T-helper 9 cell (primary cell): ENCODE measurements around the gene UBE4B.

Experiments used
- DNase-seq: peaks from one replicate; pipeline ENCODE4 v3.0.0-alpha.2; 2020

UBE4B gene

DNA sequence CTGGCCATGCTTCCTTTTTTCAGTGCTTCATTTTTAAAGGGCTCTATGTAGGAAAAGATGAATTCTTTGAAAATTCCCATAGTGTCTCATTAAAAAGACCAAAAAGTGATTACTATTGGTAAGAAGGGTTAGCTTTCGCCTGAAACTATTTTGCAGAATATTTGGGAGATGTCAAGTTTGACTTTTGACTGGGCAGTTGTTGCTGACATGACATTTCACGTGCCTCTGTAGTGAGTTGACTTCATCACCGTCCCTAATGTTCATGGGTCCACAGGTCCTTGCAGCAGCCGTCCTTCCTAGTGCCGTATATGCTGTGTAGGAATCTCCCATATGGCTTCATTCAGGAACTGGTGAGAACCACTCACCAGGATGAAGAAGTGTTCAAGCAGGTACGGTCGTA, 88.9 kb downstream of the UBE4B start:
- no peak for DNase-seq

DNA sequence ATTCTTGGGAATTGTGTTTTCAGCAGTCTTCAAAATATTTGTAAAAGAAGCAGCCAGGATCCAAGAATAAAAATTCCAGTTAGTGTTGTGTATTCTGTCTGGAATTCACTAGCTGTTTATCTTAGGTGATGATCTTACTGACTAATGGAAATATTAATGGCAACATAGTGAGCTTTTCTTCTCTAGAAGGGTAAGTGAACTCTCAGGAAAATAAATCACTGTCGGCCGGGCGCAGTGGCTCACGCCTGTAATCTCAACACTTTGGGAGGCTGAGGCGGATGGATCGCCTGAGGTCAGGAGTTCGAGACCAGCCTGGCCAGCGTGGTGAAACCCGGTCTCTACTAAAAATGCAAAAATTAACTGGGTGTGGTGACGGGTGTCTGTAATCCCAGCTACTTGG, 90.2 kb downstream of the UBE4B start:
- DNase-seq: no peak

DNA sequence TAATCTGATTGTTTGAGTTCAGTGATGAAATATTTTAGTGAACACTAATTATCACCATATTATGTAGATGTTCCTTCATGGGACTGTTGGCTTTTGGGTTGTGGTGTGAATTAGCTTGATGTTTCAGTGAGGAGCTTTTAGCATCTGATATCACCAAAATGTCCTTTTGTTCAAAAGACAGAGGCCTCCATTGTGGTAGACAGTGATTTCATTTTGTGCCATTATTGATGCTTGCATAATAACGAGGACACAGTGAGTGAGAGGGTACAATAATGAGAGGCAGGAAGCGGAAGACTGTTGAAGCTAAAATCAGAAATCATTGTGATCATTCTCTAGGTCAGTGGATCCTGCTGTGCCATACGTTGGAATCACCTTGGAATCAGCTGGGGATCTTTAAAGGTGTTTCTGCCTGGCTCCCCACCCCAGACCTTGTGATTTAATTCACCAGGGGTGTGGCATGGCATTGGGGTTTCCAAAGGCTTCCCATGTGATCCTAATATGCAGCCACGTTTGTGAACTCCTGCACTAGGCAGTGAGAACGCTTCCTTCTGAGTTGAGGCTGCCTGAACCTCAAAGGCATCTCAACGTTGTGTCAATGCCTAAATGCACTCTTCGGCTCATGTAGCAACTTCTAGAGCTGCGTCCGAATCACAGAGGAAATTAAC, 95.5 kb downstream of the UBE4B start:
- no peak for DNase-seq

DNA sequence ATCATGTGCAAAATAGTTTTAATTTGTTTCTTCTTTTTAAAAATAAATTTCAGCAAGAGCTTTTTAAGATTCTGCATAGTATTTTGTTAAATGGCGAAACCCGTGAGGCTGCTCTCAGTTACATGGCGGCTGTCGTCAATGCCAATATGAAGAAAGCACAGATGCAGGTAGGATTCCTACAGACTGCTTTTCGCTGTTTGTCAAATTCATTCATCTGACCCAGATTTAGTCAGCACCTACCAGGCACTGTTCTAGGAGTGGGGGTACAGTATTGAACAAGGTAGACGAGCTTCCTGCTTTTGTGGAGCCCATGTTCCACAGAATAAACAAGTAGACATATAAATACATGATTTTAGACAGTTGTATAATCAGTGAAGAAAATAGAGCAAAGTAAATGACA, 99.6 kb downstream of the UBE4B start:
- DNase-seq: no peak

DNA sequence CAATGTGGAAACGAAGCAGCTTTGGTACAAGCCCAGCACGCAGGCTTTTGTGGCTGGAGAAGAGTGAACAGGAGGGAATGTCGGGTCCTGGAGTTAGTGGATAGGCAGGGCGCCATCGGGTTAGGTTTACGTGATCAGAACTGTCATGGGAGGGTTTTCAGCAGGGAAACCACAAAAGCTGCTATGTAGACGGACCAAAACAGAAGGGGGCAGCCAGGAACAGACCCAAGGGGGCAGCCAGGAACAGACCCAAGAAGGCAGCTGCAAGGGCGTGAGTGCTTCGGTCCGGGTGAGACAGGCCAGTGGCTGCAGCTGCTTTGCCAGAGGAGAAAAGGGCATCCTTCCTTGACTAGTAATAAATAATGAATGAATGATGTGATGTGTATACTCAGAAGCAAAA, 100.1 kb downstream of the UBE4B start:
- no peak for DNase-seq

DNA sequence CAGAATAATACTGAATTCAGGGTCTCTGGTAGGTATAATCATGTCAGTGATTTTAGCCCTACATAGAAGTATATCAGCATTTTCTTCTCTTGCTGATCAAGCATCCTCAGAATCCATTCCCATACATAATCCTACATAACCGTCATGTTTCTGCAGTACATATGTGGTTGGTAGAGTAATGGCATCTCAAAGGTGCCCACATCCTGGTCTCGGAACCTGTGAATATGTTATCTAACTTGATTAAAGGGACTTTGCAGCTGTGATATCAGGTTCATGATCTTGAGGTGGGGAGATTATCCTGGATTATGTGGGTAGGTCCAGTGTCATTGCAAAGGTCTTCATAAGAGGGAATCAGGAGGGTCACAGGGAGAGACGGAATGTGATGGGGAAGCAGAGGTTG, 108.2 kb downstream of the UBE4B start:
- no peak for DNase-seq

DNA sequence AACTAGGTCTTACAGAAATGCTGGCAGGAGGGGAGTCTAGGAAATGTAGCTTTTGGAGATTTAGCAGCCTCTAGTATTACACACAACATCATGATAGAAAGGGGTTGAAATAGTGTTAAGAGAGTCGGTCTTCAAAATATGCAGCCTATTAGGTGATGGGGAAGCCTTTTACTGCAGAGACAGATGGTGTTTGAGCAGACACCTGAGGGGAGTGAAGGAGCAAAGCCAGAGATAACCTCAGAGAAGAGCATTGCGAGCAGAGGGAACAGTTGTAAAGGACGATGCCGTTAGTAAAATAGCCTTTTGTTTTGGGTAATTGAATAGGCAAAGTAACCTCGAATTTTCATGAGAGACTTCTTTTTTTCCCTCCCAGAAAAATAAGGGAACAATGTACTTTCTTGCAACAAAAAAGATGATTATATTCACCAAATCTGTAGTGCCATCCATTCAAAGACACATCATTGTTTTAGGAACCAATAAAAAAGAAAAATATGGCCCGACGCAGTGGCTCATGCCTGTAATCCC, 111.3 kb downstream of the UBE4B start:
- no peak for DNase-seq

DNA sequence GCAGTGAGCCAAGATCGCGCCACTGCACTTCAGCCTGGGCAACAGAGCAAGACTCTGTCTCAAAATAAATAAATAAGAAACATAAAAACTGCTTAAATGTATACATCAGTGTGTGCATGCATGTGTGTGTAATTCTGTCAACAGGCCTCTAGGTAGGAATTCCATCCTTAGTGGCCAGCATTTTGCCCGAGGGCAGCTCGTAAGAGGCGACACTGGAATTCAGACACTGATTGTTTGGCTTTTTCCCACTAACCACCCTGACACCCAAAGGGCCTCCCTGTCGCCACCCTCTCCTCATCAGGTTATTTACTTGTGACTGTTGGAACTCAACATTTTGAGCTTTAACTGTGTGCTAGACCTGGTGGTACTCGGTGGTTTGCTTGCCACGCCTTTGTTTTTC, 113.6 kb downstream of the UBE4B start:
- no peak for DNase-seq

DNA sequence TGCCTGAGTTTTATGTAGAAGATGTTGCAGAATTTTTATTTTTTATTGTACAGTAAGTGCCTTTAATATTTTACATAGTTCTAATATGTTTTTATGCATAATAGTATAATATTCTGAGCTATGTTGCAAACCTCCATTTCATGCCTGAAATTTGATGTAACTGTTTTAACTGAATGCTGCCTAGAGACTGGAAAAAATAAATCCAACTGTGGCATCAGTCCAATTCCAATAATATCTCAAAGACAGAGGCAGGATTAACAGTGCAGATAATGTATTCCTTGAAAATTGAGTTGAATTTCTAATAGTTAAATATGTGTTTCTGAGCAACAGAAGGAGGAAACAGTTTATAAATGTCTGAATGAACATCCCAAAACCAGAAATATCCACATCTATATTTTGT, 116.5 kb downstream of the UBE4B start:
- no peak for DNase-seq

DNA sequence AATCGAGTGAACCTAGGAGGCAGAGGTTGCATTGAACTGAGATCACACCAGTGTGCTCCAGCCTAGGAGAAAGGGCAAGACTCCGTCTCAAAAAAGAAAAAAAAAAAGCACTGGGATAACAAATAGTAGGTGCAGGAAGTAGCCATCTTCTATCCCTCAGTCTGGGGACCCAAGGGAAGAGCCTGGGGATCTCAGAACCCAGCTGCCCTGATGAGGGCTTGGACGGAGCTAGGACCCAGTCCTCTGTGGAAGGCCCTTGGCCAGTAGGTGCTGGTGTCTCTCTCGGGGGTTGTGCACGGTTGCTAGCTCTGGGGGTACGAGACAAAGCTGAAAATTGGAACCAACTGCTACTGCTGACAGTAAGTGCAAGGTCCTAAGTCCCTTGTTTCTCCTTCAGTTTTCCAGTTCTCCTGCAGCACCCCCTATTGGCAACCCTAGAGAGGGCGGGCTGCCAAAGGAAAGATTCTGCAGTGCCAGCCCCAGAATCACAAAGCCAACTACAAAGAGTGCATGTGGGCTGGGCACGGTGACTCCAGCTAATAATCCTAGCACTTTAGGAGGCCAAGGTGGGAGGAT, 120.0 kb downstream of the UBE4B start:
- DNase-seq: no peak

DNA sequence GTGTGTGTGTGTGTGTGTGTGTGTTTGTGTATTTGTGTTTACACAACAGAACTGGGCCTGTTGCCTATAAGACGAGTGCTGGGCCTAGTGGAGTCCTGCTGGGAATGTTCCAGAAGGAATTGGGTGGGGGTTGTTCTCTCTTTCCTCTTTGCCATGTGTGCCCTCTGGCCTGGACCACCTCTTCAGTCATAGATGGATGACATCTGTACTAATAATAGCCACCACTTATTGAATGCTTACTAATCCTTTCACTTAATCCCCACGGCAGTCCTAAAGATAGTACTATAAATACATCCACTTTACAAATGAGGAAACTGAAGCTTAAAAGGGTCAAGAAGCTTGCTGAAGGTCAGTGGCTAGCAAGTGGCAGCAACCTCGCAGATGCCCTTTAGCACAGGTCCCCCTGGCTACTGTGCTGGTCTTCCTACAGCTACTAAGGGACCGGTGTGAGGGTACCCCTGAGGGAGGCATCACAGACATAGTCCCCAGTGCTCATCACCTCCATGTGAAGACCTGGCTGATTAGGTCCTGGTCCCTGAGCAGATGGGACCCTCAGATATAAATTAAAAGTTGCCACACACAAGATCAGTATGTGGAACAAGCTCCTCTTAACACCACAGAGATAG, 122.4 kb downstream of the UBE4B start:
- DNase-seq: no peak

DNA sequence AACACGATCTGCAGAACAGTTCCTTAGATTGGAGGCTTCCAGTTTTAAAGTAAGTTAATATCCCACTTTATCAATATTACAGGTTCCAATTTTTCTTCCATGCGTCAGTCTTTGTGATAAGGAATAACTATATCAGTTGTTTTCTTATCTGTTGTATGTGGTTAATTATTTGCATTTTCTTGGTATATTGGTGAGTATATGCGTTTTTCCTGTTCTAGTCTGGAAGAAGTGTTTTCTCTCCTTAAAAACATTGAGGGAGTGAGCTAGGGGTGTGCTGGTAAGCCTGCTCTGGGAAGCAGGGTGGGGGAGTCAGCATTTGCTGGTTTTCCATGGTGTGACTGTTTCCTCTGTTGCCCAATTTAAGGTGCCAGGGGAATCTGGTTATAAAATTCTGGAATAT, 127.4 kb downstream of the UBE4B start:
- no peak for DNase-seq

DNA sequence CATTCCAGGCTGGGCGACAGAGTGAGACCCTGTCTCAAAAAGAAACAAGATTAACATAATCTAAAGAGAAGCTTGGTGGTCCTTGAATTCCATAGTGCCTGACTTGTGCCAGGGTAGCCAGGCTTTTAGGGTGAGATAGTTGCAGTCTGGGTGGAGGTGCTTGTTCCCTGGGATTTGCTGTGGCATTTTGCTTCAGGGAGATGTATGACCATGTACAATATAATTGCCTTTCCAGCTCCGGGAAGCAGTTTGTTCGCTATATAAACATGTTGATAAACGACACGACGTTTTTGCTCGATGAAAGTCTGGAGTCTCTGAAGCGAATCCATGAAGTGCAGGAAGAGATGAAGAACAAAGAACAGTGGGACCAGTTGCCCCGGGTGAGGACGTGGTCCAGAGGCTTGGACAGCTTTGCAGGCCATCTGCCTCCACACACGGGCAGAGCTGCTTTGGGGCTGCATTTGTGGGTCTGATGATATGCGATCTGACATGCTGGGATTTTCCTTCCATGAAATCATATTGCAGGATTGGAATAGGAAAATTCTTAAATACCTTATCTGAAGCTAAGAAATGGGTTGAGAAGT, 128.2 kb downstream of the UBE4B start:
- DNase-seq: no peak

DNA sequence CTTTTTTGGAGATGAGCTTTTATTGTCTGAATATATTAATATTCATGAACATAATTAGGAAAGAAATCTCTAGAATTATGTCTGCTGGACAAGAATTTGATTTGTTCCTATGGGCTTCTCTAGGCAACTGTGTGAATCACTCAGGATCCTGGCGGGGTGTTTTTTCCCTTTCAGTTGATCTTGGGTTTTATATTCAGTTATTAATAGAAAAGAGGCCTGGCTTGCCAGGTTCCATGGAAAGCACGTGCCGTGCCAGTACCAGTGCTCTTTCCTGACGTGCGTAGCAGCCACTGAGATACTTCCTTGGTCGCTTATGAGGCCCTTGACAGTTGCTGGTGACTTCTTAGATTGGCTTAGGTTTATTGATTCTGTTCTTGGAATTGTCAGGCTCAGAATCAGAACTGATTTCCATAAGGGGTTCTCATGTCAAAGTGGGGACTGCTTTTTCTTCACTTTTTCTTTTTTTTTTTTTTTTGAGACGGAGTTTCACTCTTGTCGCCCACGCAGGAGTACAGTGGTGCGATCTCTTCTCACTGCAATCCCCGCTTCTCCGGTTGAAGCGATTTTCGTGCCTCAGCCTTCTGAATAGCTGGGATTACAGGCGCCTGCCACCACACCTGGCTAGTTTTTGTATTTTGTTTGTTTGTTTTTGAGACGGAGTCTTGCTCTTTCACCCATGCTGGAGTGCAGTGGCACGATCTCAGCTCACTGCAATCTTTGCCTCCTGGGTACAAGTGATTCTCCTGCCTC, 129.0 kb downstream of the UBE4B start:
- no peak for DNase-seq

DNA sequence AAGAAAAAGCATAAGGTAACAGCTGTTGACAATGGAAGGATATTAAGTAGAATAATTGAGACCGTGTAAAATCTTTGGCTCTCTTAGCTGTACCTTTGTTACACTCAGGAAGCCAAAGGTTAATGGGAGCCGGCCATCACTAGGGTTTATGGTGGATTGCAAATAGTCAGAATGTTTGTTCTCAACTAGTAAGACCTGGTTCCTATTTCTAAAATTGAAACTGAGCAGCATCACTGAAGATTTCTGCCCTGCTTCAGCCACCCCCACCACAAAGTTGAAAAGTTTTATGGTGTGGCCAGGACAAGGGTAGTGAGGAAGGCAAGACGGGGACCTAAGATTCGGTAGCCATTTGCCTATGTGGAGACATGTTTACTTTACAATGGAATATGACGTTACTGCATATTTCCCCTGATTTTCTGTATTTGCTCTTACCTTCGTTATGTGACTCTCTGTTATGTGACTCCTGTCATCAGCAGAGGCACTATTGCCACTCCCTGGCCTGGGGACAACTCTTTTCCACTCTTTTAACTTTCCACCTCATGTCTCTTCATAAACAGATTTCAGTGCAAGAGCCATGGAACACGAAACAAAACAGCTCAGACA, 136.3 kb downstream of the UBE4B start:
- no peak for DNase-seq

DNA sequence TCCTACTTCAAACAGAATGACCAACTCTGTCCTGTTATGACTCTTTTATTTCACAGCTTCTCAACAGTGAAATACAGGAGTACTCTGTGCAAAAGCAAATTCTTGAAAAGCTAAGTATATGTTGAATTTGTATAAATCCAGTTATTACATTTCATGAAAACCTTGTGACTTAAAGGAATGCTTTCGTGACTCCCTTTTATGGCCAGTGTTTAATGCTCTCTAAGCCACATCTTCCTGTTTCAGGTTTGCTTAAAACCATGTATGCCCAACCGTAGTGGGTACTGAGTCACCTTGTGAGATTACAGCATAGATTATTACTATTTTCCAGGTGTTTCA, 137.4 kb downstream of the UBE4B start:
- no peak for DNase-seq

DNA sequence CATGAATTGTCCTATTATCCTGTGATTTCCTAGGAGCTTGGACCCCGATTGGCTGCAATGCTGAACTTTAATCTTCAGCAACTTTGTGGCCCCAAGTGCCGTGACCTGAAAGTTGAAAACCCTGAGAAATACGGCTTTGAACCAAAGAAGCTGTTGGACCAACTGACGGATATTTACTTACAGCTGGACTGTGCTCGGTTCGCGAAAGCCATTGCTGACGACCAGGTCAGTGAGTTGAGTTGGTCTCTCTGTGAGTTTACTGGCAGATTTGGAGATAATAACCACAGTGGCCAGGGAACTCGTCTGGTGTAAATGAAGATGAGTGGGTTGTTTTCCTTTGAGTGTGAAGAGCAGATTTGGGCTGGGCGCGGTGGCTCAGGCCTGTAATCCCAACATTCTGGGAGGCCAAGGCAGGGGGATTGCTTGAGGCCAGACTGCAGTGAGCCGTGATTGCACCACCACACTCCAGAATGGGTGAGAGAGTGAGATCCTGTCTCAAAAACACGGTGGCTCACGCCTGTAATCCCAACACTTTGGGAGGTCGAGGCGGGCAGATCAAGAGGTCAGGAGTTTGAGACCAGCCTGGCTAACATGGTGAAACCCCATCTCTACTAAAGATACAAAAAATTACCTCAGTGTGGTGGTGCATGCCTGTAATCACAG, 138.5 kb downstream of the UBE4B start:
- no peak for DNase-seq

DNA sequence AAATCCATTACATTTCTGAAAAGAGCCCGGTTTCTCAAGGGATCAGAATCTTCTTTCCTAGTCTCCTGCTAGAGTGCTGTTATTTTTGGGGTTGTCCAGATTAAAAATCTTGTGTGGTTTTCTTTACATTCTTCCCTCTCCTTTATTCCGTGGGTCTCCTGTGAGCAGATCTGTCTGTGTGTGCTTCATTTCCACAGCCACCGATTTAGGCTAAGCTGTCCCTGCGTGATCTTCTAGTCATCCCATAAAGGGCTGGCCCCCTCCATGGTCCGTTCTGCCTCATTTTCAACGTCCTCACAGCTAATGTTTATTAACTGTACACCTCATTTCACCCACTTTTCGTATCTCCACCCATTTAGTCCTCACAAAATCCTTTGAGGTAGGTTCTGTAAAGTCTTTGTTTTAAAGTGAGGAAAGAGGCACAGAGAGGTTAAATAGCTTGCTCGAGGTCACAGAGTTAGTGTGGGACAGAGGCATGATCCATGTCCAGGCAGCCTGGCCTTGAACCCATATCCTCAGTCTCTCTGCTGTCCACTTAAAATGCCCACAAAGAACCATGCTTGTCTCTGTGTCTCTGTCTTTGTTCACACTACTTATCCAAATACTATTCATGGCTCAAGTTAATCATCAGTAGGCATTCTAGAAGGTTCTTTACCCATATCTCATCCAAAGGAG, 139.4 kb downstream of the UBE4B start:
- DNase-seq: no peak

DNA sequence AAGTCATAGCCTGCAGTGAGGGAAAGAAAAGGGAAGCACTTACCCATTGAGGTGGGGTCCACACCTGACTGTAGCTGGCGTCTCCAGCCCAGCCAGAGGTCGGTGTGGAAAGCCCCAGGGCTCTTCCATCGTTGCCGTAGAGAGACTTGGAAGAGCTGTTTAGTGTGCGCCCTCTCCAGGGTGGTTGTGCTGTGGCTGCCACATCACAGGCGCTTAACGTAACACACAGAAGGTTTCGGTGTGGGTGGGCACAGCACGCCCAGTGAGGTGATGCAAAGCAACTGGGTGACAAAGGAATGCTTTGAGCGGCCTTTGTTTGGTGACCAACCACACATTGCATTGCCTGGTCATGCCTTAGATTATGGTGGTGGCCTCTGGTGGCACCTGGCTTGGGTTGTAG, 140.8 kb downstream of the UBE4B start:
- no peak for DNase-seq

DNA sequence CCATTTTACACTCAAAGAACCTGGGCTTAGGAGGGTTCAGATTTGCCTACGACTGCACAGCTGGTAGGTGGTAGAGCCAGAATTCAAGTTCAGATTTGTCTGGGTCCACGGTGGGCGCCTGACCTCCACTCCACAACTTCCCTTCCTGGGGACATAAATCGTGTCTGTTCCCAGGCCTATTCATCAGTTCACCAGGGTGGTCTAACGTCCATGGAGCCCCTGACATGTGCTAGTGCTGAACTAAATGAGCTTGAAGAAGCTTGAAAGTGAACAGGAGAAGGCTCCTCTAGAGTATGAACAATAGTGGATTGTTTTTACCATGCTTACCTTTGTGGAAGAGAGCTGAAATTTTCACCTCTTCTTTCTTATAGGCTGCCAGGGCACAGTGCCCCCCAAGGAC, 145.1 kb downstream of the UBE4B start:
- DNase-seq: no peak

DNA sequence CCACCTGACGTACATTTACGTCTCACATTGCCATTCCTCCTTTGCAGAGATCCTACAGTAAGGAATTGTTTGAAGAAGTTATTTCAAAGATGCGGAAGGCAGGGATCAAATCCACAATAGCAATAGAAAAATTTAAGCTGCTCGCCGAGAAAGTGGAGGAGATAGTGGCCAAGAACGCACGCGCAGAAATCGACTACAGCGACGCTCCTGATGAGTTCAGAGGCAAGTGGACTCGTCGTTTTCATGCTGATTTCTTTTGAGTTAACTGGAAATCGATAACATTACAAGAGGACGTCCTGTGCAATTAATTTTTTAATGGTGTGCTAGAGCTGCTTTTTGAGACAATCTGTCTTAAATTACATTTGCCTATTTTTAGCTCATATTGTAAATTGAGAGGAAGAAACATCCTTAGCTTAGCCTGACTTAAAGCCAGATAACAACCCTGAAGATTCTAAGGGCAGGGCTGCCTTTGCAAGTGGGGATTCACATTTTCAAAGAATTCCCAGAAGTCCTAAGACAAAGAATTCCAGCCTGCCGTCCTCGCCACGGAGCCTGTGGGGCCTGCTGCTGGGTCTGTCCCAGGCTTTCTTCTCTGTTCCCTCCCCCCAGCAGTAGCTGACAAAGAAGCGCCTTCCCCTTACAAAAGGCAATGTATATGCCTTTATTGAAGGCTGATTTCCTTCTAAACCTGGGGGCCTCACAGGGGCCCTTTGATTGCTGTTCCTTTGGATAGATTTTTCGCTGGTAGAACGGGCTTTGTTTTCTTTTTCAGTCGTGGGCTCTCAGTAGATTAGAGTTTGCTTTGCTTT, 146.0 kb downstream of the UBE4B start:
- DNase-seq: no peak
